Measurements from ENCODE around the gene MYO9B.
A peak's percentile ranks its signal among the peaks of the same experiment; 100 is the strongest.
"Not testable (repeated sequence)": the region's sequence is repeated elsewhere in the genome, so short reads cannot be mapped to it uniquely, and the experiment has no call there.

The MYO9B gene

GRCh38 chr19:17160908-17161307, 85.3 kb downstream of the MYO9B start:
- H3K4me3 ChIP-seq: no peak overlapping the region
- no peak overlapping the region for H3K27ac ChIP-seq

GRCh38 chr19:17162131-17162530, 86.6 kb downstream of the MYO9B start:
- not testable (repeated sequence) for H3K27ac ChIP-seq, H3K4me3 ChIP-seq

- no peak overlapping the region for H3K27ac ChIP-seq
- no peak overlapping the region for H3K4me3 ChIP-seq
These were observed 87.0 kb downstream of the MYO9B start for GRCh38 chr19:17162580-17162979.

- Histone ChIP-seq H3K4me3 (no peak overlapping the region), H3K27ac (no peak overlapping the region)
These were observed 88.1 kb downstream of the MYO9B start for GRCh38 chr19:17163652-17164051.

GRCh38 chr19:17164639-17165038, 89.1 kb downstream of the MYO9B start:
- H3K27ac ChIP-seq: no peak overlapping the region
- H3K4me3 ChIP-seq: no peak overlapping the region

GRCh38 chr19:17165715-17166114, 90.1 kb downstream of the MYO9B start:
- Histone ChIP-seq H3K27ac (no peak overlapping the region), H3K4me3 (no peak overlapping the region)

GRCh38 chr19:17170538-17171297, 95.1 kb downstream of the MYO9B start:
- H3K4me3 ChIP-seq: no peak overlapping the region
- H3K27ac ChIP-seq: peak overlapping the region in 2 of 21 experiments; percentile 5 to 35

- Histone ChIP-seq H3K4me3 (no peak overlapping the region), H3K27ac (no peak overlapping the region)
These were observed 96.3 kb downstream of the MYO9B start for GRCh38 chr19:17171874-17172273.

GRCh38 chr19:17172624-17173345, 97.2 kb downstream of the MYO9B start:
- H3K27ac ChIP-seq: no peak overlapping the region
- H3K4me3 ChIP-seq: no peak overlapping the region

GRCh38 chr19:17178291-17178690, 102.7 kb downstream of the MYO9B start:
- Histone ChIP-seq H3K27ac (no peak overlapping the region), H3K4me3 (no peak overlapping the region)

- H3K4me3 ChIP-seq: no peak overlapping the region
- no peak overlapping the region for H3K27ac ChIP-seq
These were observed 105.6 kb downstream of the MYO9B start for GRCh38 chr19:17180997-17181702.

GRCh38 chr19:17183271-17183761, 107.7 kb downstream of the MYO9B start:
- peak overlapping the region in 15 of 21 experiments; percentile 1 to 91 (median 56) for H3K27ac ChIP-seq
- H3K4me3 ChIP-seq: peak overlapping the region in 1 of 7 experiments; percentile 10

- H3K27ac ChIP-seq: peak overlapping the region in 13 of 21 experiments; percentile 1 to 91 (median 58)
- peak overlapping the region in 2 of 7 experiments; percentile 7 to 10 for H3K4me3 ChIP-seq
These were observed 108.3 kb downstream of the MYO9B start for GRCh38 chr19:17183858-17184321.

- H3K4me3 ChIP-seq: peak overlapping the region in 1 of 7 experiments; percentile 7
These were observed 108.8 kb downstream of the MYO9B start for GRCh38 chr19:17184371-17184841.

GRCh38 chr19:17185590-17185989, 110.0 kb downstream of the MYO9B start:
- H3K4me3 ChIP-seq: no peak overlapping the region
- H3K27ac ChIP-seq: no peak overlapping the region

More at GRCh38 chr19:17184371-17184841, 108.8 kb downstream of the MYO9B start:
- peak overlapping the region in 11 of 21 experiments; percentile 37 to 91 (median 59) for H3K27ac ChIP-seq

- H3K27ac ChIP-seq, H3K4me3 ChIP-seq: not testable (repeated sequence)
These were observed 116.2 kb downstream of the MYO9B start for GRCh38 chr19:17191736-17192135.

- no peak overlapping the region for H3K27ac ChIP-seq
- no peak overlapping the region for H3K4me3 ChIP-seq
These were observed 117.2 kb downstream of the MYO9B start for GRCh38 chr19:17192751-17193150.

- no peak overlapping the region for H3K4me3 ChIP-seq
- no peak overlapping the region for H3K27ac ChIP-seq
These were observed 119.0 kb downstream of the MYO9B start for GRCh38 chr19:17194608-17195007.

GRCh38 chr19:17195106-17195505, 119.5 kb downstream of the MYO9B start:
- H3K4me3 ChIP-seq: no peak overlapping the region

GRCh38 chr19:17196610-17197009, 121.0 kb downstream of the MYO9B start:
- no peak overlapping the region for H3K4me3 ChIP-seq
- H3K27ac ChIP-seq: no peak overlapping the region

More at GRCh38 chr19:17195106-17195505, 119.5 kb downstream of the MYO9B start:
- no peak overlapping the region for H3K27ac ChIP-seq
